NCI-H146 treated with DMSO at 0.1 percent for 48 hours (cell line): ENCODE measurements around the gene RHOF.
"Not testable (repeated sequence)": the region's sequence is repeated elsewhere in the genome, so short reads cannot be mapped to it uniquely, and the experiment has no call there.

Experiments used
- DNase-seq: peaks from one replicate; lab custom pipeline; 2025; ENCODE audit not compliant: unreplicated experiment; lab: John Stamatoyannopoulos, UW

RHOF gene

DNA sequence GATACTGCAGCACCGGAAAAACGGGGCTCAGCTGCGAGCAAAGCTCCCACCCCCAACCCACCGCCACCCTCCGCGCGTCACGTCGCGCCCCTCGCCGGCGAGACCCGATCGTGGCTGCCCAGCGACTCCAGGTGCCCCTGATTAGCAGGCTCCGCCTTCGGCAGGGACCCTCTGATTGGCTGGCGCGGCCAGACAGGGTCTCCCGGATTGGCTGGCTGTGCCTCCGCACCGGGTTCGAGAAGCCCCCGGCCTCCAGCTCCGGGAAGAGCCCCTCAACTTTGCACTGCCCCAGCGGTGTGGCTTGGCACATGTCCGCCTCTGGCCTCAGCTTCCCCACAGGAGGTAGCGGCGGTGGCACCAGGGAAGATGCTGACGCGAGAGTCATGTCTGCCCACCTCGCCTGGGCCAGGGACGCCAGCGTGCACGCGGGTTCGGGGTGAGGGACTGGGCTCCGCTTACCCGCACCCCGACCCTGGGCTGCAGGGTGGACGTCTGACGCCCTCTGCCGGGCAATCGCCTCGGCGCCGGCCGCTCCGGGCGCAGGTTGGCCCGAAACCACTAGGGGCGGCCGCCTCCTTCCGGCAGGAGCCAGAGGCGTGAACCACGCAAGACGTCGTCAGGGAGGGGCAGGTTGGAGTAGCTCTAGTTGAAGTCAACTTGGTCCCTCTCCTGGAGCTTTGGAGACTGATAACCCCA, 498 bp upstream of the RHOF start:
- DNase-seq, result no peak

DNA sequence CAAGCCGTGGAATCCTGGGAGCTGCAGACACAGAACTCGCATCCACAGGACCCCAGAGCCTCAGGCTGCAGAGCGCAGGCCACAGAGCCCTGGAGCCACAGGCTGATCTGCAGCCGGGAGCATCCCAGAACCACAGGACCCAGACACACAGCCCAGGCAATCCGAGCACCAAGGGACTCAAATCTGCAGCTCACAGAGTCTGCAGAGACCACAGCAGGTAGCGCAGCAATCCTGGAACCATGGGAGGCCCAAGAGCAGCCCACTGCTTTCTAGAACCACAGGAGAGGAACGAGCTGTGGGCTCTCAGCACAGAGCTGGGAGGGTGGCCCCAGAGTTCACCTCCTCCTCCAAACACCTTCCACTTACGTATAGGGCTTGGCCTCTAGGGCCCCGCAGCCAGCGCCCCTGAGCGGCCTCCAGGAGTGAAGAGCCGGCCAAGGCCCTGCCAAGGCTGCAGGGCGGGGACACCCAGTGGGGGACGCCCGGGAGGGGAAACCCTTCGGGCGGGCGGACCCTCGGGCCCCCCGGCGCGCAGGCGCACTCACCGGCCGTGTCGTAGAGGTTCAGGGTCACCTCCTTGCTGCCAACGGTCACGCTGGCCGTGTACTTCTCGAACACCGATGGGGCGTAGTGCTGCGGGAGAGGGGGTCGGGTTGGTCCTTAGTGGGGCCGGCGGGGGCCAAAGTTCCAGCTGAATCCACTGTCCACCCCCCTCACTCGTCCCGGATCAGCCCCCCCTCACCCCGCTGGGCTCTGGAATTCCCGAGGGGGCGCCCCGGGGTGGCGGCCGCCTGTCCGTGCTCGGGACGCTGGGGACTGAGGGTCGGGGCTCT, 665 bp downstream of the RHOF start:
- no peak for DNase-seq

DNA sequence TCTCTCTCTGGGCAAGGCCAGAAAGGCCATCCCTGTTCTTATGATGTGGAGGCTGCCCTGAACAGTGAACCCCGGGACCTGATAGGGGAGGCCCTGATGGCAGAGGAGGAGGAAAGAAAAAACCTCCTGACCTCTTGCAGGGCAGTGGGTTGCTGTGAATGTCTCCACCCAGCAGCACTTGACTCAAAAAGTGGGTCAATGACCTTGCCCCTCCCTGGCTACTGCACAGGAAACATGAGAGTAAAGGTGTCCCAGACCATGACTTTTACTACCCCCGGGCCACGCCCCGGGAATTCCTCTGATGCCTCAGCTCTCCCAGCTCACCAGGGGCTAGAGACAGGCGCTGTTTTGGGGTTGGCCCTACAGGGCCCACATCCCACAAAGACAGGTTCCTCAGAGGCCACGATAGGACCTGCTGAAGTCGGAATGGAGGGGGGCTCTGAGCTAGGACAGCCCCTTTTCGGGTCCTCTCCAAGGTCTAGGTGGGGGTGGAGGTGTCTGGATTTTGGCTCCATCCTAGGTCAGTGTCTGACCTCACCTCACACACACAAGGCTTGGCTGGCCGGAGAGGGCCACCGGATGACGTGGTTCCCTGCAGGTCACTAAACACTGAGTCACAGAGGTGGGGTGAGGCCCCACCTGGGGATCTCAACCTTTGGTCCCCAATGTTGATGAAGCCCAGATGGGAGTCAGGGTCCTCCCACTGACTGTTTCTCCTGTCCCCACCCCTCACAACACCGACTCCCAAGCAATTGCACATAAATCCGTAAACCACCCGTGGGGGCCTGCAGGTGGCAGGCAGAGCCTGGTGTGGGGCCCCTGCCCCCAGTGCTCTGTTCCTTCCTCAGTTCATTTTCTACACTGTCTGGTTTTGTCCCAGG, 1.6 kb downstream of the RHOF start:
- no peak for DNase-seq

DNA sequence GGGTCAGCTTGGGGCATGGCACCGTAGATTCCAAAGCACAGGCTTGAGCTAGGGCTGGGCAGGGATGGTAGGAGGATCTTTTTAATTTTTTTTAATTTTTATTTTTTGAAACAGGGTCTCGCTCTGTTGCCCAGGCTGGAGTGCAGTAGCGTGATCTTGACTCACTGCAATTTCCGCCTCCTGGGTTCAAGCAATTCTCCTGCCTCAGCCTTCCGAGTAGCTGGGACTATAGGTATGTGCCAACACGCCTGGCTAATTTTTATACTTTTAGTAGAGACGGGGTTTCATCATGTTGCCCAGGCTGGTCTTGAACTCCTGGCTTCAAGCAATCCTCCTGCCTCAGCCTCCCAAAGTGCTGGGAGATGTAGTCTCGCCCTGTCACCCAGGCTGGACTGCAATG, 2.7 kb downstream of the RHOF start:
- DNase-seq, result not testable (repeated sequence)

DNA sequence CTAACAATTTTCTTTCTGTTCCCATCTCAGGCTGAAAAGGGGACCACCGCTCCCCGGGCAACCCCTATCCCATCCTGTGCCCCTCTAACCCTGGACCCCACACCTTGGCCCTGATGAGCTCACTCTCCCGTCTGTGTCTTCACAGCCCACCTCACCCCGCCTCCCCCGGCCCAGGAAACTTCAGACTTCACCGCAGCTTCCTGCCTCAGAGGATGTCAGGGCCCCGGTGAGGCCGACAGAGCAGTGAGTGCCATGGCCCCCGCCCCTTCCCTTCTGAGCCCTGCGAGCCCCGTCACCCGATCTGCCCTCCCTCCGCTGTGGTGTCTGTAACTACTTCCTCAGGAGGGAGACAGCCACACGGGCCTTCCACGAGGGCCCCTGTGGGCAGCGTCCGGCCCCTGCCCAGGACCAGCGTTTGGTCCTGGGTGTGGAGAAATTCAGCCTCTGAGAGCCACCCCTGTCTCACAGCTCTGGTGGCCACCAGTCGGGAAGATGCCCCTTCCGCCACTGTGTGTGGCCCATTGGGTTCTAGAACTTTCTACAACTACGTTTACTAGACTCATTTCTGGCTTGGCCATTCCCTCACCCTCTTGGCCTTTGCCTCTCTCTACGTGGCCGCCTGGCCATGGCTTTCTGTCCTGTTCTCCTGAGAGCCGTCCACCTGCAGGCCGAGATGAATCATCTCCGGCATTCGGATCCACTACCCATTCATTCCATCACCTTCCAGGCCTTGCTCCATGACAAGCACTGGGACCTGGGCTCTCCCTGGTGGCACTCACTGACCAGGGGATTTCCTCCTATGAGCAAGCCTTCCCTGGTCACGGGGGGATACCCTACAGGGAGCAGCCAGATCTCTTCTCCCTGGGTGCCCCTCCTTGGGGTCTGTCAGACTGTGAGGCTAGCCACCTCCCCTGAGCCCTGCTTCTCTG, 3.4 kb downstream of the RHOF start:
- no peak for DNase-seq

DNA sequence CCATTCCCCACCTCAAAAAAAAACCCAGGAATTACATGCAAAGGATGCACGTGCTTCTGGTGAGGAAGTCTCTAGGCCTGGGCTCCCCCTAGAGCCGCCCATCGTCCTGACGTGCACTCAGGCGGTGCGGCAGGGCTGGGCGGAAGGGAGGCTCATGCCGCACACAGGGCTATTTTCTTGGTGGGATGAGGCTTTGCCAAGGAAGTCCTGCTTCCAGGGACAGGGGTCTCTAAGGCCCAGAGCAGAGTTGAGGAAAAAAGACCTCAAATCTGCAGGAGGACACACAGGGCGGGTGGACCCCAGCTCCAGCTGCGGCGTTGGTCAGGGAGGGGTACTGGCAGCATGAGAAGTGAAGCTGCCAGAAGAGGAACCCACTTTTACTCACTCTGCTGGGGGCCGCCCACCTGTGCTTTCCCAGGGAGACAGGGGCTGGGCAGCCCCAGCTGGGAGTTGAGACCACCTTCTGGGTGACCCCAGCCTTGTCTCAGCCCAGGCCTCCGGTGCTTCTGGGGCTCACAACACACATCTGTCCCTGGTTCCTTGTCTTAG, 4.2 kb downstream of the RHOF start:
- no peak for DNase-seq

DNA sequence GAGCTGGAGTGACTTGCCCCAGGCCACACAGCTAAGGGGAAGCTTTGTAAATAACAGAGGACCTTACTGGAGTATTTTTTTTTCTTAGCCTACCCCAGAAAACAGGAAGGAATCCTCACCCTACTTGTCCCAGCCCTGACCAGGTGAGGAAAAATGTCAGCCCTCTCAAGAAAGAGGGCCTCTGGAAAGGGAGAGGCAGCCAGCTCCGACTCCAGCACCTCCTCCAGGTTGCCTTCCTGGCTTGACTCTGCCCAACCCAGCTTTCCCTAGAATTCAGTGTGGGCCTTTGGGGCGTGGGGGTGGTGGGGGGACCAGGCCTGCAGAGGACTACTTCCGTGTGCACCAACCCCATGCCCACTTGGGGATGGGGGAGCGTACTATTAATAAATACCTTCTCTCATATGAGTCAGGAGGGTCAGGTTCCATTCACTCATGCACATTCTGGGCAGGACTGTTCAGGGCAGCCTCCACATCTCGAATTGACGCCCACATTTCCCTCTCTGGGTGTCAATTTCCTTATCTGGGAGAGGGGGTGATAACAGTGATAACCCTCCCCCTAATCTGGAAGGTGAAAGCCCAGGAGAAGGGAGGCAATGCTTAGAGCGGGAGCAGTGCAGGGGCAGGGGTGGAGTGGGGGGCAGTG, 5.2 kb downstream of the RHOF start:
- no peak for DNase-seq

DNA sequence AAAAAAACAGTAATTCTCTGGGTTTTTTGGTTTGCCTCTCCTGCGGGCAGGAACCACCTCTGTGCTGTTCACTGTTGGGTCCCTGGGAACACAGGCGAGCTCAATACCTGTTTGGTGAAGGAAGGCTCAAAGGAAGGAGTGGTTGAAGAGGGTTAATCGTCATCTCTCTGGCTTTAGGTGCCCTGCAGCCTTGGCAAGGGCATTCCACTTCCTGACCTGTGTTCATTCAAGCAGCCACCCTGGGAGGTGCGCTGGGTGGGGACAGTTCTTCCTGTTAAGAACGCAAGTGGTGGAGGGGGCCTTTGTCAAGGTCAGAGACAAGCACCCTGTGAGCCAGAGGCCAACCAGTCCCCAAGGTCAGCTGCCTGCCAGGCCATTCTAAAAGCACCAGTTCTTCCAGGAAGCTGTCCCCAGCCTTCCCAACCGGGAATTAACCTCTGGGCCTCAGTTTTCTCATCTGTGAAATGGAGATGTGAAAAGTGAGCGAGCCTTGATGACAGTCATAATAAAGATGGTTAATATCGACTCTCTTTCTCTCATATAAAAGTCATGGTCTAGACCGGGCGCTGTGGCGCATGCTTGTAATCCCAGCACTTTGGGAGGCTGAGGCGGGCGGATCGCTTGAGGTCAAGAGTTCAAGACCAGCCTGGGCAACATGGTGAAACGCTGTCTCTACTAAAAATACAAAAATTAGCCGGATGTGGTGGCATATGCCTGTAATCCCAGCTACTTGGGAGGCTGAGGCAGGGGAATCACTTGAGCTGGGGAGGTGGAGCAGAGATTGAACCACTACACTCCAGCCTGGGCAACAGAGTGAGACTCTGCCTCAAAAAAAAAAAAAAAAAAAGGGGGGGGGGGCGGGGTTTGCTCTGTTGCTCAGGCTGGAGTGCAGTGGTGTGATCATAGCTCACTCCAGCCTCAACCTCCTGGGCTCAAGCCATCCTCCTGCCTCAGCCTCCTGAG, 6.1 kb downstream of the RHOF start:
- no peak for DNase-seq

DNA sequence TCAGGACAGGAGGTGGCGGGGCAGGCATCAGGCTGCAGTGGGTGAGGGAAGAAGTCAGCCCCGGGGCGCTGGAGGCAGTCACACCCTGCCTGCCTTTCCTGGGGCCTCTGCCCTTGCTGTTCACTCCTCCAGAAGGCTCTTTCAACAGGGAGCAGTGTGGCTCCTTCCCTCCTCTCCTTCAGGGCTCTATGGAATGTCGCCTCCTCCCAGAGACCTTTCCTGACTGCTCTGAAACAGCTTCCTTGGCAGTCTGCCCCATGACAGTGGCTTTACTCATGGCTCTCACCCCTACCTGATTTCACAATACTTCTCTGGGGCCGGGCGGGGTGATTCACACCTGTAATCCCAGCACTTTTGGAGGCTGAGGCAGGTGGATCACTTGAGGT, 7.1 kb downstream of the RHOF start:
- DNase-seq, result no peak

DNA sequence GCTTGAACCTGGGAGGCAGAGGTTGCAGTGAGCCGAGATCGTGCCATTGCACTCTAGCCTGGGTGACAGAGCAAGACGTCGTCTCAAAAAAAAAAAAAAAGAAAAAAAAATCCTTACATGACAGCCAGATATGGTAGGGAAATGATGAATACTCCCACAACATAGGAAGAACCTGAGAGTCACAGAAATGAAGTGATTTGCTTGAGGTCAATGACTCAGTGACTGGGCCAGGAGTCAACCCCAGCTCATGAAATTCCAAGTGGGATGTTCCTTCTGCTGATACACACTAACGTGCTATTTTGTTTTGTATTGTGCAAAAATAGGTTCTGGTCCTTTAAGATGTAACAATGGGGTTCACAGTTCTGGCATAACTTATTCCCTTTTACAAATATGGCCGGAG, 9.0 kb downstream of the RHOF start:
- no peak for DNase-seq

DNA sequence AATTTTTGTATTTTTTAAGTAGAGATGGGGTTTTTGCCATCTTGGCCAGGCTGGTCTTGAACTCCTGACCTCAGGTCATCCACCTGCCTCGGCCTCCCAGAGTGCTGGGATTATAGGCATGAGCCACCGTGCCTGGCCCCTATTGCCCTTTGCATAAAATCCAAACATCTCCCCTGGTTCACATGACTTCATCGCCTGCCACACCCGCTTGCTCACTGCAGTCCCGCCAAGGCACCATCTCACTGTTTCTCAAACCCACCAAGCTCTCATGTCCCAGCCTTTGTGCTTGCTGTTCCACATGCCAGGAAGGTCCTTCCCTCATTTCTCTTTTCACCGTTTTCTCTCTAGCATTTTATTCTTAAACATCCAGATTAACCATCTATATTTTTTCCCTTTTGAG, 9.7 kb downstream of the RHOF start:
- no peak for DNase-seq

DNA sequence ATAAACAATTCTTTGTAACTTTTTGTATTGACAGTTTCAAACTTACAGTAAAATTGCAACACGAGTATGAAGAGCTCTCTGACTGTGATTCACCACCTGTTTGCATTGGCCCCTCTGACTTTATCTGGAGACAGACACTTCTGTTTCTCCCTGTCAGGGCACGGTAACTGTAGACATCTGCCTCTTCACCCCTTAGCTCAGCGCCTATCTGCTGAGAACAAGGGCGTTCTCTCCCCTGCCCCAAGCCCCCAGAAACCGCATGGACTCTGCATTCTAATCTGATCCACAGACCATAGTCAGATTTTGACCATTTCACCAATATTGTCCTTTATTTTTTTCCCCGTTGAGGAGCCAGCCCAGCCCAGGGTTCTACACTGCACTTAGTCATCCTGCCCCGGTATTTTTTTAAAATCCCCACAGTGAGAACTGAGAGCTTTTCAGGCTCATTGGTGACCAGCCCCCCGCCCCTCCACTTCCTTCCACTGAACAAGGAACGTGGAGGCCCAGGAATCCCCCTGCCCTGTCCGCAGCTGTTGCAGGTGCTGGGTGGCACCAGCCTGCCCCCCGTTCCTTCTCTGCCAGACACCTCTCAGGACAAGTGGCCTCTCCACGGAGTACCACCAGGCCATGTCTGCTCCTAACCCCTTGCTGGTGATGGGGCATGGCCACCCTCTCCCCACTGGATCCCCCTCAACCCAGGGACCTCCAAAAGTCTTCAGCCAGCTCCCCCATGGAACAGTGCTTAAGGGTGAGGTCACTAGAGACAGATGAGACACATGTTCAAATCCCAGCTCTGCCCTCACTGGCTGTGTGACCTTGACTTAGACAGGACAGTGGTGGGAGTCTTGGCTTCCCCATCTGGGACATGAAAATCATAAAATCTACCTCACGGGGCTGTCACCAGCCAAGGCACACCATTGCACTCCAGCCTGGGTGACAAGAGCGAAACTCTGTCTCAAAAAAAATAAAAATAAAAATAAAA, 11.2 kb downstream of the RHOF start:
- no peak for DNase-seq

DNA sequence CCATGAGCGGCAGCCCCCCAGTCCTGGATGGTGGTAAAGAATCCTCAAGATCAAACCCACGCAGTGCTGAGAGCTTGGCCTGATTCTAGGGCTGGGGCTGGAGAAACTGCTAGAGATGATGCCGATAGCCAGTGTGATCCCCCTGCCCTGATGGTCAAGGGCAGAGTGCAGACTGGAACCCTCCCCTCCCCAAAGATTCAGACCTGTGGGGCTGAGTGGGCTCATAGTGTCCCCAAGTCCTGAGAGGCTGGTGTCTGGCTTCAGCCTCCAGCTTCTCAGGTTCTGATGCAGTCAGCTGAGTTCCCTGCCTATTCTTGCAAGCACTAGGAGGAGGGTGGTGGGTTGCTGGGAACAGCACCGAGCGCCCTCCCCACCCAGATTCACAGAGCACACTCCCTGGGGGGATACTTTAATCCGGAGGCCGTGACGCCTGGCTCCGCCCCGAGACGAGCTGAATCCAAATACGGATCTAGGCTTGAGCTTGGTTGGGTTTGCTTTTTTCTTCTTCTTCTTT, 11.9 kb downstream of the RHOF start:
- DNase-seq, result no peak

DNA sequence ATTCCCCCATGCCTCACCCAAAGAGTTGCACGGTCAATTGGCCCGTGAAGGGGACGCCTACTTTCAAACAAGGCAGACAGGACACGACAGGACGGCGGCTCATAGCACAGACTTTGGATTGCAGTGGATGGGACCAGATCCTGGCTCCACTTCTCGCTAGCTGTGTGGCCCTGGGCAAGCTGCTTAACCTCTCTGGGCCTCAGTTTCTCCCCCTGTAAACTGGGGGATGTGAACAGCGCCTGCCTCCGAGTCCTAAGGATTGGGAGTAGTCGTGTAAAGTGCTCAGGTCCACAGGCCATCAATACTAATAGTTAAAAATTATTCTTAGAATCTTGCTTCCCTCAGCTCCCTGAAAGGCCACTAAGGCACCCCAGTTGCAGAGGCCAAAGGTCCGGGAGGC, 13.1 kb downstream of the RHOF start:
- no peak for DNase-seq

DNA sequence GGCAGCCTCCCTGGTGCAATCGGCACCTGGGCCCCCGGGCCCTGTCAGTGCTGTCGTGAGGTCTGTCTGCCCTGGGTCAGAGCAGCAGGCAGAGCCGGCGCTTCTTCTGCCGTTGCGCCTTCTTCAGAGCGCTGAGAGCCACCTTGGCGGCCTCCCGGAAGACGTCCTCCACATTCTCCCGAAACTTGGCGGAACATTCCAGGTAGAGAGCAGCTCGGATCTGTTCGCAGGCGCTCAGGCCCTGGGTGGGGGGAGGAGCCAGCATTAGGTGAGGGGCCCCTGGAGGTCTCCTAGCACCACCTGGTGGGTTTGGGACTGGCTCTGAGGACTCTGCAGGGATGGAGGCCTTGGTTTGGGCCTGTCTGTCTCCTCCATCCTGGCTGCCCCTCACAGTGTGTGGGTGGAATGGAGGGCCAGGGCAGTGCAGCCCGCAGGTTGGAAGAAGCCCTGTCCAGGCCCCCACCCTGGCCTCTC, 14.0 kb downstream of the RHOF start:
- no peak for DNase-seq

DNA sequence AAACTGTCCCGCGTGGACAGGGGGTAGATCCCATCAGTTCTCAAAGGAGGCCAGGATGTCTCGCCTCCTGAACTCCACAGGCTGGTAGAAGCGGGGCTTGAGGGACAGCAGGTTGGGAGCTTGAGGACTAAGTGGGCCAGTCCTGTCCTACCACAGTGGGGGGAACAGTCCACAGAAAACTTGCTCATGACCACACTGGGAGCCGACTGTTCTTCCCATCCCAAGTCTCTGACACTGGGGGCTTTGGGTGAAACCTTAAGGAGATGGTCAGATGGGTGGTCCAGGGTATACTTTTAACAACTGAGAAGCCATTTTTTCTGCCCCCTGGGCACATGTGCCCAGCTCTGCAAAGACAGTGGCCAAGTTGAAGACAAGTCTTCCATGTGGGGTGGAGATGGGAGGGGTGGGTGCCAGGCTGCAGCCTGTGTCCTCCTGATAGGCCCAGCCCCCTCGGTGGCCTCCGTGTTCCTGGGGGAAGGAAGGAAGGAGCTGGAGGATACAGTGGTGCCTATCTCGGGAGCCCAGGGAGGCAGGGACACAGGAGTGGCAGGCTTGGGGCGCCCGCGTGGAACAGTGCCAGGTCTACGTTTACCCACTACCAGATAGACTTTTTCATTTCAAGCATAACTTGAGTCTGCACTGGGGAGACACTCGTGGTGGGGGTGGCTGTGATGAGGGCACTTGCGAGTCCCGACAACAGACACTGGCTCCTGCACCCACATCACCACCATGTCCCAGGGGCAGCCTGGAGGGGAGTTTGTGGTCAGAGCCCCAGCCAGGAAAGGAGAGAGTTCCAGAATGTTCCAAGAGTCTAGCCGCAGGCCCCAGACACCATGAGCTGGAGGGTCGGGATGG, 14.7 kb downstream of the RHOF start:
- DNase-seq, result no peak
